GM19043 (cell line): ENCODE measurements around the gene HMX1.

ENCODE experiments used
- ATAC-seq: cut with Tn5 transposase; IDR thresholded peaks from one replicate; pipeline ENCODE4 v1.9.1; 2021; ENCODE audit warnings: low read depth; ENCODE audit not compliant: unreplicated experiment

The HMX1 gene

GRCh38 chr4:8910100-8910821 lies 38.6 kb upstream of the HMX1 start:
- ATAC-seq, result no peak

DNA sequence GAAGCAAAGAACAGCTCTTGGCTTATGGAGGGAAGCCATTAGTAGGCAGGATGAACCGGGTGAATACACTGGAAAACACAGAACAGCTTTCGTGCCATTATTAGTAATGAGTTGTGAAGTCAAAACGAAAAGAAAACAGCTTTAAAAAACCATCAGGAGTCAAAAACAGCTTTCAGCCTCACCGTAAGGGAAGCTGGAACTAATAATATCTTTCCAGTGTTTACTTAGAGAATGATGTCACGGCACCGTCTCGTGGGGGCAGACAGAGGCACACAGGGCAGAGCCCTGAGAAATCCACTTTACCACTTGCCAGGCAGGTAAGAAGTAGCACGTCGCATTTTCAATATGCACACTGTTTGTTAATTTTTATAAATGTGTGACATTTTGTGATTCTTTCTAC lies 37.9 kb upstream of the HMX1 start:
- no peak for ATAC-seq

- ATAC-seq, result no peak
Observed at GRCh38 chr4:8908206-8908893, 36.7 kb upstream of the HMX1 start.

DNA sequence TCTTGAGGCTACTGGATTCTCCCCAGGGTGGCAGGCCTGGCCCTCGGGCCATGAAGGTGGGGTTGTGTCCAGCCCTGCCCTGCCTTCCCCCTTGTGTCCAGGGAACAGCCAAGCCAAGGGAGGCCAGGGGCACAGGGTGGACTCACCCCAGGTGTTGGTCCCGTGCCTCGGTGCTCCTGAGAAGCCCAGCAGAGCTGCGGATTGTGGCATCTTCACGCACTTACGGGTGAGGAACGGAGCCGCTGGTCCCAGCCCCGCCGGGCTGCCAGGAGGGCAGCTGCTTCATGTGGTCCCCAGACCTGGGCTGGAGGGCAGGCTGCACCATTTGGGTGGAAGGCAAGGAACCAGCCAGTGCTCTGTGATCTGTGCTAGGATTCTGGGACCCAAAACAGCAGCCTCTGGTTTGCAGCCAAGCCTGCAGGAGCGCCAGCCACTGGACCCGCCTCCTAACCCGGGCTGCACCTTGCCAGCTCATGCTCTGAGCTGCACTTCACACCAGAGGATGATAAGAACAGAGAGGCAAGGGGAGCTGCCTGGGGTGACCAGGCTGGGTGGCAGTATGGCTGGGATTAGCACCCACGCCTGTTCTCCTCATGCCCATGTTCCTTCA lies 36.1 kb upstream of the HMX1 start:
- ATAC-seq, result no peak

- ATAC-seq, result no peak
Observed at GRCh38 chr4:8906991-8907595, 35.5 kb upstream of the HMX1 start.

- no peak for ATAC-seq
Observed at GRCh38 chr4:8906668-8906970, 35.0 kb upstream of the HMX1 start.

DNA sequence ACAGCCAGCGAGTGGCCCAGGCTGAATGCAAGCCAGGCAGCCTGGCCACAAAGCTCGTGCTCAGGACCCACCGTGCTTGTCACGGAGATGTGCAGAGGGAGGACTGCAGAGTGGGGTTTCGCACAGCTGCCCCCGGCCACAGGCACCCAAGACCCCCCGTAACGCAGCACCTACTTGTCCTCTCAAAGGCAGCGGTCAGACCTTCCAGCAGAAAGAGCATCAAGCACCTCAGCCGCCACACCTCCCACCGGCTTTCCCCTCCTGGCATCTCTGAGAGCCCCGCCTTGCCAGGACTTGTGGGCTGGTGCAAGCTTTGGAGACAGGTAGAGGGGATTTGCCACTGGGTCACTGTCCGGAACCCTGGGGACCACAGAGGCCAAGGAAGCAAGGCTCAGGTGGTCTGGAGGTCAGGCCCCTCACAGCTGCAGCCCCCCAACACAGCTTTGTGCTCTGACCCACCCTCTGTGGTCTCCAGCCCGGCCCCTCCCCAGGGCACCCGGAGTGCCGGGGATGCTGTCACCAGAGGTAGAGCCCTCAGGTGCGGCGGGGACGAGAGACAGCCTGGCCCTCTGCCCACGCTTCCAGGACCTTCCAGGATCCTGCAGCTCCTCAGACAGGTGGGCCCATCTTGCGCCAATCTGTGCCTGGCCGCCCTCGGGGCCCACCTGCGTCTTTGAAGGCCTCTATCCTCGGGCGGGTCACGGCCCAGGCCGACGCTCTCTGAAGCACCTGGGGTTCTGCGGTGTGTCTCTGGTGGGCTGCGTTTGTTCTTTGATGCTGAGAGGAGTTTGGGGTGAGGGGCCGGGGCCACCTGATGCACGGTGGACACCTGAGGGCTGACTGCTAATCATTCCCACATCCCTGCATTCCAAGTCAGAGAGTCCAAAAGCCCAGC lies 34.4 kb upstream of the HMX1 start:
- no peak for ATAC-seq

DNA sequence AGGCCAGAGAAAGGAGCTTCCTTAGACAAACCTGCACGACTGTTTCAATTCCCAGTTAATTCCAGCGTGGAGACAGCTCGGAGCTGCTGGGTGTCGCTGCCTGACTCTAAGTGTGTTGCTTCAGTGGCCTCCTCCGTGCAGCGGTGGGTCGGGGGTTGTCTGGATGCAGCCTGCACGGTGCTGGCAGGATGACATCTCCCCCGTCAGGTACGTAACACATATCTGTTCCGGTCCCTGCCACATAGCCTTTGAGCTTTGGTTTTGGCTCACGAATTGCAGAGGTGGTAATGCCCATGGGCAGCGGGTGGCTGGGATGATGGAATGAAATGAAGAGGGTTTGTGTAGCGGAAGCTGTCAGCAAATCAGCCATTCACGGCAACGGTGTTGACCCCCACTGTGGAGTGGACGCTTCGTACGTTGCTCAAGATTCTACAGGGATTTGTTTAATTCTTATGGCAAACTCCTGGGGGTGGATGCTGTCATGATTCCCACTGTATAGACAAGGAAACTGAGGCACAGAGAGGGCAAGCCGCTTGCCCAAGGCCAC lies 33.7 kb upstream of the HMX1 start:
- no peak for ATAC-seq

GRCh38 chr4:8904666-8905065 lies 33.0 kb upstream of the HMX1 start:
- ATAC-seq, result no peak

DNA sequence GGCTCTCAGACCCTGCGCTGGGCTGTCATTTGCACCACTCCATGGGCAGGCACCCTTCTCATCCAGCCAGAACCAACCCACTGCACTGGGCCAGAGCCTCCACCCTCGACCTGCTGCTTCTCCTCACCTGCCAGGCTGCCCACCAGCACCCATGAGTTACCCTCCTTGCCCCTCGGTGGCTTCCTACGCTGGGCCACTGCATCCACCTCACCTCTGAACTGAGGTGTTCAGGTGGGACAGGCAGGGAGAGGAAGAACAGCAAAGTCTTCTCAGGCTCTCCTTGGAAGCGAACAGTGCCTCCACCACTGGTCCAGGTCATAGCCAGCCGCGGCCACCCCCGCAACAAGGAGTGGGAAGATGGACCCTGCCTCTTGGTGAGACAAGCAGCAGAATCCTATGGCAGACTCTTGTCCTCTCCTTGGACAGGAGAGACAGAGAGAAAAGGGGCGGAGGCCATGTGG lies 32.4 kb upstream of the HMX1 start:
- ATAC-seq, result no peak

DNA sequence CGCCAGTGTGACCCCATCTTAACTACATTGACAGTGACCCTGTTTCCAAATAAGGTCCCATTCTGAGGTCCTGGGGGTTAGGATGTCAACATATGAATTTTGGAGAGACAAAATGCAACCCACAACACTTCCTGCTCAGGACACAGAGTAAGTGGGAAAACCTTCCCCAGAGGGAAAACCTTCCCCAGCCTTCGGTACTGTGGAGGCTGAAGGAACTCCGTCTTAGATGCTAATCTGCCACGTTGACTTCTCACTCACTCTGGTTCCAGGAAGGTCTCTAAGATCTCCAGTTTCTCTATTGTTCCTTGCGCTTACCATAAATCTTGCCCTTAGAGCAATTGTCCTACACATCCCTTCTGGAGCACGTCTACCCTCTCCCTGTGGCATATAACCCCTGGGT lies 29.7 kb upstream of the HMX1 start:
- ATAC-seq, result no peak

DNA sequence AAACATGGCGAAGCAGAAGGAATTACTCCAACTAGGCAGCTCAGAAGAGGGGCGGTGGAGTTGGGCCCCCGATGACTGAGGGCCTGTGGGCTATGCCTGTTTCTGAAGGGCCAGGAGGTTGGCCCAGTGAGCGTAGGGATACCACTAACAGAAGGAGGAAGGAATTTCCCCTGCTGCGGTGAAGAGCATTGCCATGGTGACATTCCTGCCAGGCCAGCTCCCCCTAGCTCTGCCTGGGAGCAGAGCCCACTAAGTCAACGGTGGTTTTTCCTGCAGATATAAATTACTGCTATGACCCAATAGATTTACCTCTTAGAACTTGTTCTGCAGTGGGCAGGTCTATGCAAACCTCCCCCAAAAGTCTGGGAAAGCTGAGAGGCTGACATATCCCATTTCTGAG lies 28.9 kb upstream of the HMX1 start:
- no peak for ATAC-seq

GRCh38 chr4:8898419-8898818 lies 26.8 kb upstream of the HMX1 start:
- ATAC-seq, result no peak

- ATAC-seq, result no peak
Observed at GRCh38 chr4:8897251-8898167, 25.9 kb upstream of the HMX1 start.

DNA sequence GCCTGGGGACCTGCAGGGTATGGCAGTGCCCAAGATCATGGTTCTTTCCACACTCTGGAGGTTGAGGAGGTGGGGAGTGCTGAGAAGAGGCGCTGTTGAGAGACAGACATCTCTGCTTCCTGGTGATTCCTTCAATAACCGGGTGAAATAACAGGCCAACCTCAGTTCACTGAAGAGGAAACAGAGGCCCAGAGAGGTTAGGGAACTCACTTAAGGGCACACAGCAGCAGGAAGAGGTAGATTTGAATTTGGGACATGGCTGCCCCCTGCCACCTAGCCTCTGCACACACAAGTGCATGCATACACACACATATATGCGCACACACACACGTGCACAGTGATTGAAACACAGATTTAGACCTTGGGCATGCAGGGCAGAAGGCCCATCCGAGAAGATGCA lies 24.9 kb upstream of the HMX1 start:
- ATAC-seq, result no peak

DNA sequence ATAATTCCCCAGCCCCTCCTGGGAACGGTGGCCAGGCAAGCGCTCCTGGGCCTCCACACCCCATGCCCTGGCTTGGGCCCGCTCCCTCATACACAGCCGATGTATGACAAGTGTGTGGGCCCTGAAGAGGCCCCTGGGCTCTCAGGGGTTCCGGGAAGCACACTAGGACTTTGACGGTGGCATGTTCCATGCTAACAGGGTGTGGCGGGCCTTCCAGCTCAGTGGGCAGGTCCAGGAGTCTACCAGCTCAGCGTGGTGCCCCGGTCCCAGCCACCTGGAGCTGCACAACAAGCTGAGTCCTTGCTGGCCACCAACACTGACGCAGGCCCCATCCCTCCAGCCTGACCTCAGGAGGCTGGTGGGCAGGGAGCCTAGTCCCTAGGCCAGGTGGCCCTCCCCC lies 24.4 kb upstream of the HMX1 start:
- ATAC-seq, result no peak

DNA sequence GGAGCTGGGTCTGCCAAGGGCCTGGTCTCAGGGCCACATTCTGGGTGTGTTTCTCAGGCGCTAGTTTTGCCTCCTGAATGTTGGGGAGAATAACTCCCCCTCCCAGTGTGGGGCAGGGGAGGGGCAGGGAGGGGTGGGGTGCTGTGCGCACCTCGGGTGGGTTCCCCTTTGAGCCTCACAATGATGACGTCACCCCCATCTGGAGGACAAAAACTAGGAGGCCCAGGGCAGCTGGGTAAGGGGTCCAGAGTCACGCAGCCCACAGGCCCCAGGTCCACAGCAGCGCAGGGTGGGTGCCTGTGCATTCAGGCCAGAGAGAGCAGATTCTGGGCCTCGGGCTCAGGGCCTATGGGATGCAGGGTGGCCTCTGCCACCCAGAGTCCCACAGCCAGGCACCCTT lies 23.7 kb upstream of the HMX1 start:
- no peak for ATAC-seq

GRCh38 chr4:8894424-8894816 lies 22.8 kb upstream of the HMX1 start:
- no peak for ATAC-seq

DNA sequence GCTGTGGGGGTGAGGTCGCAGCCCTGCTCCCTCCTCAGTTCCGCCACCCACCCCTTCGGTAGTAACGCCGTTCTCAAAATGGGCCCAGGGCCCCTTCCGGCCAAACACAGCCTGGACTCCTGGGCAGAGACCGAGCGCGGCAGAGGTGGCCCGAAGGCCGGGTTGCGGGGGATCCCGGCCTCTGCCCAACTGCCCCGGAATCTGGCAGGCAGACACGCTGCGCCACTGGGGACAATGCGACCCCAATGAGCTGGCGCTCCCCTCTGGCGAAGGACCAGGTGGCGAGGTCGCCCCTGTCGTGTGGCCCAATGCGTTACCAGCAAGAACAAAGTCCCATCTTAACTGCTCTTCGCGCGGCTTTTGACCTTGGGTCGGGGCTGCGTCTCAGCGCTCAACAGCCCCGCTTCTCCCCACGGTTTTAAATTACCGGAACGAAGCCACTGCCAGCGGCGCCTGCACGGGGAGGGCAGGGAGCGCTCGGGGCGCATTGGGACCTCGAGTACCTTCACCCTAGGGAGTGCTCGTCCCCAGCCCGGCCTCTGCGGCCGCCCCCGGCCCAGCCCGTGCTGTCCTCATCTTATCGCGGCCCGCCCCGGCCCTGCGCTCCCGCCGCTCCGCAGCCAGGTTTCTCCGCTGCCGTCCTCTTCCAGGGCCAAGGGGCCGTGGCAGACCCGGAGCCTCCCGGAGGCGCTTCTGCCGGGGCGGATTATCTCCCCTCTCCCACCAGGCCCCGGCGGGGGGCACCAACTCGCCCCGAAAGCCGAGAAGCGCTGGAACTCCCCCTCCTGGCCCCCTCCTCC lies 22.2 kb upstream of the HMX1 start:
- ATAC-seq, result no peak
